ENCODE data around the gene RASEF.

The RASEF gene

GRCh38 chr9:83035143-83035542 is 27.8 kb downstream of the RASEF start:
- Mint-ChIP-seq H3K4me3 (no peak overlapping the region), H3K9me3 (no peaks in the 10 kb centered on the region), H3K36me3 (no peaks in the 10 kb centered on the region), H3K4me1 (no peaks in the 10 kb centered on the region), H3K27me3 (peaks cover 3% of the 10 kb centered on the region), H3K27ac (no peak overlapping the region)
- no peak for DNase-seq
- CTCF ChIA-PET, result no interaction called here

- Mint-ChIP-seq H3K4me1 (no peaks in the 10 kb centered on the region), H3K4me3 (no peak overlapping the region), H3K9me3 (no peaks in the 10 kb centered on the region), H3K36me3 (no peaks in the 10 kb centered on the region), H3K27ac (no peak overlapping the region), H3K27me3 (peaks cover 3% of the 10 kb centered on the region)
- CTCF ChIA-PET, result no interaction called here
- DNase-seq, result no peak
Measured at GRCh38 chr9:83034587-83034986, 28.4 kb downstream of the RASEF start.

DNA sequence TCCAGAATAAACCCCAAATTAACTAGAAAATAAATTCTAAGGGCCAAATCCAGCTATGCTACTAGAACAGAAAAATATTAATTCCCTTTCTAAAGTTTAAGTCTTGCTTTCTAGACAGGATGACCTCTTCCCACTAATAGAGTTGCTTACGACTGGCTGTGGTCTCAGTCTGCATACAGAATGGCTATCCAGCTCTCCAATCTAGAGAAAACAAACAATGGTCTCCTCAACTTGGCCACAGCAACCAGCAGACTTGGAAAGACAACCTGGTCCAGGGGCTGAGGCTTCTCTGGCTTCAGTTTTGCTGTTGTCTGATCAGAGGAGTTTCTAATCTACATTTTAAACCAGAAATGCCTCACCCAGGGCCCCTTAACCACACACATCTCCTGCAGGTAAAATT is 28.9 kb downstream of the RASEF start:
- Mint-ChIP-seq H3K36me3 (no peaks in the 10 kb centered on the region), H3K4me3 (no peak overlapping the region), H3K27ac (no peak overlapping the region), H3K9me3 (no peaks in the 10 kb centered on the region), H3K27me3 (no peaks in the 10 kb centered on the region), H3K4me1 (no peaks in the 10 kb centered on the region)
- CTCF ChIA-PET, result no interaction called here
- no peak for DNase-seq

DNA sequence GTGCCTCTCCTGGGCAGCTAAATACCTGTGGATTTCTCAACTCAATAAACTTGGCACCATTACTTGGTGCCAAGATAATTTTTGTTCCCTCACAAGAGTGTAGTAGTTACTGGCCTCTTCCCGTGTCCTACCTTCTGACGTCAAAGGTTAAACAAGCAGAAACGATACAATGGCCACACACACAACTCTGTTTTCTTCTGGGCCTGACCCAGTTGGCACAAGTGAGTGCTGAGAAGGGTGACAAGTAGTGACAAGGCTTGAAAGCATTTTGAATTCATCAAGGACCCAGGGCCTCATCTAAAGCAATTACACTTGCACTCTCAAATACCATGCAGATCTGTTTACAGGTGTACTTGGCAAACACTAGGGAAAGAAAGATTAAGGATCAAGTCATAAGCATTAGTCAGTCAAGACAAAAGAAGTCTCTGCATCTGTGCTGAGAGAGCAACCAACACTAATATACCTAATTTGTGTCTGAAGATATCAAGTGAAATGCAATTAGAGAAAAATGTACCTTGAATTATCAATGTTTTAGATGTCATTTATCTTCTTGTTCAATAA is 30.8 kb downstream of the RASEF start:
- DNase-seq, result no peak
- H3K27me3 Mint-ChIP-seq, result no peaks in the 10 kb centered on the region
- CTCF ChIA-PET, result no interaction called here

GRCh38 chr9:83030391-83031107 is 32.4 kb downstream of the RASEF start:
- Mint-ChIP-seq H3K4me1 (no peaks in the 10 kb centered on the region), H3K9me3 (no peaks in the 10 kb centered on the region)
- CTCF ChIA-PET, result no interaction called here

More for the DNA sequence above, 30.8 kb downstream of the RASEF start:
- no peak overlapping the region for H3K4me3 Mint-ChIP-seq
- no peaks in the 10 kb centered on the region for H3K9me3 Mint-ChIP-seq
- H3K27ac Mint-ChIP-seq, result no peak overlapping the region
- H3K36me3 Mint-ChIP-seq, result no peaks in the 10 kb centered on the region
- H3K4me1 Mint-ChIP-seq, result no peaks in the 10 kb centered on the region

GRCh38 chr9:83029531-83030137 is 33.3 kb downstream of the RASEF start:
- H3K4me3 Mint-ChIP-seq, result no peak overlapping the region
- no peaks in the 10 kb centered on the region for H3K9me3 Mint-ChIP-seq
- no peak overlapping the region for H3K27ac Mint-ChIP-seq
- no peaks in the 10 kb centered on the region for H3K4me1 Mint-ChIP-seq
- no peaks in the 10 kb centered on the region for H3K36me3 Mint-ChIP-seq
- no peak for DNase-seq
- CTCF ChIA-PET, result no interaction called here
- no peaks in the 10 kb centered on the region for H3K27me3 Mint-ChIP-seq

More at GRCh38 chr9:83030391-83031107, 32.4 kb downstream of the RASEF start:
- Mint-ChIP-seq H3K36me3 (no peaks in the 10 kb centered on the region), H3K27ac (no peak overlapping the region), H3K27me3 (no peaks in the 10 kb centered on the region), H3K4me3 (no peak overlapping the region)
- DNase-seq, result no peak

GRCh38 chr9:83027153-83027891 is 35.6 kb downstream of the RASEF start:
- H3K36me3 Mint-ChIP-seq, result no peaks in the 10 kb centered on the region
- H3K27ac Mint-ChIP-seq, result no peak overlapping the region
- no peak for DNase-seq
- H3K9me3 Mint-ChIP-seq, result no peaks in the 10 kb centered on the region
- CTCF ChIA-PET, result no interaction called here
- H3K4me3 Mint-ChIP-seq, result no peak overlapping the region
- H3K27me3 Mint-ChIP-seq, result peaks cover 3% of the 10 kb centered on the region
- no peaks in the 10 kb centered on the region for H3K4me1 Mint-ChIP-seq

DNA sequence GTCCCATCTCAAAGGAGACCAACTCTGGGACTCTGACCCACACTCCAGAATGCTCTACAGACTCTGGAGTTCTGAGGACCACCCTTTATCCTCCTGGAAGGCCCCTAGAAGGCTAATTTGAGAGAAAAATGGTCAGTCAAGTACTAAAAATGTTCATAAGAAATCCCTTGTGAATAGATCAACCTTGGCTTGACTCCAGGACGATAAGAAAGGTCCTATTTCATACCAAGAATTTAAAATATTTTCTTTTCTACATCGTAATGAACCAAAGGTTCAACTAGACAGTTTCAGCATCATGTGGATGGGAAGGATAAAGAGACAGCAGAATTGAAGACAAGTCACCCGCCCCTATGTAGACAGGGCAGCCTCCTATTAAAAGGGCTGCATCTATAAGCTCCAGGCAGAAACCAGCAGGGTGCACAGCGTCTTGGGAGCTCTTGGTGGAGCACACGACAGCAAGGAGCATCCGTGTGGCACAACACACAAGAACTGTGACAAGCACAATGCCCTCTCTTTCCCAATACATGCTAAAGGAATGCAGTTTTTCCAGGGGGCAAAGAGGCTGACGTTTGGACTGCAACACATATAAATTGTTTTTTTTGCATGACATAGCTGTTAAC is 38.3 kb downstream of the RASEF start:
- Mint-ChIP-seq H3K27ac (no peak overlapping the region), H3K4me1 (no peaks in the 10 kb centered on the region), H3K36me3 (no peaks in the 10 kb centered on the region), H3K9me3 (no peaks in the 10 kb centered on the region), H3K4me3 (no peak overlapping the region), H3K27me3 (peaks cover 7% of the 10 kb centered on the region)
- CTCF ChIA-PET, result no interaction called here
- no peak for DNase-seq

DNA sequence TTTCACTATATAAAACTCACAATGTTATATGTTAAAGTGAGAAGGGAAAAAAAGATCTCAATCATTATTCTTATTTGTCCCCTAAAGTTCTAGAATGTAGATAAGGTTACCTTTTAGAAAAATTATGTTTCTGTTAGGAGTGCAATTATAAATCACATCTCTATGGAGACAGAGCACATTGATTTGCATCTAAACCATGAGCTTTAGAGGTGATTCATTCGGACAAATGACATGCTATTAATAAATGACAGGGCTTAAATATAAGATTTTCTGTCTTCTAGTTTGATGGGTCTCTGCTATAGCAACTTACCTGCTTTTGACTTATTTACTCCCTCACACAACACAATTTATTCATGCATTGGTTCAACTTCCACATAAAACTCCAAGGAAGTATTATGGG is 39.8 kb downstream of the RASEF start:
- Mint-ChIP-seq H3K9me3 (no peaks in the 10 kb centered on the region), H3K27ac (no peak overlapping the region), H3K36me3 (no peaks in the 10 kb centered on the region), H3K27me3 (peaks cover 7% of the 10 kb centered on the region), H3K4me3 (no peak overlapping the region), H3K4me1 (no peaks in the 10 kb centered on the region)
- CTCF ChIA-PET, result no interaction called here
- no peak for DNase-seq

DNA sequence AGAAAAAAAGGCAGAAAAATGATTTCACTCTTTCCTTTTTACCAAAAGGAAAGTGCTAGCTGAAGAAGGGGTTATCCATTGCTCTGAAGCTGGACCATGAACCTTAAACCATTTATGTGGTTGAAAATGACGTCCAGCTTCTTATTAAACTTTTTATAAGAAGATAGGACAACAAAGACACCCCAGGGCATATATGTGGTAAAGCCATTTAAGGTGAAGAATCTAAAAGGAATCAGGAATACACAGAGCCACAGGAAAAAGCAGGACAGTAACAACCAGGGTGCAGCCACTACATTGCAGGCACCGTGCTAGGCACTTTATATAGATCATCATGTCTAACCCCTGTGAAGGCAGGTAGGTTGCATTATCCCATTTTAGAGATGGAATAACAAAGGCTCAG is 42.1 kb downstream of the RASEF start:
- Mint-ChIP-seq H3K4me1 (peaks cover 7% of the 10 kb centered on the region), H3K27ac (no peak overlapping the region), H3K9me3 (peaks cover 2% of the 10 kb centered on the region), H3K27me3 (peaks cover 7% of the 10 kb centered on the region), H3K4me3 (no peak overlapping the region), H3K36me3 (no peaks in the 10 kb centered on the region)
- DNase-seq, result no peak
- CTCF ChIA-PET, result no interaction called here

DNA sequence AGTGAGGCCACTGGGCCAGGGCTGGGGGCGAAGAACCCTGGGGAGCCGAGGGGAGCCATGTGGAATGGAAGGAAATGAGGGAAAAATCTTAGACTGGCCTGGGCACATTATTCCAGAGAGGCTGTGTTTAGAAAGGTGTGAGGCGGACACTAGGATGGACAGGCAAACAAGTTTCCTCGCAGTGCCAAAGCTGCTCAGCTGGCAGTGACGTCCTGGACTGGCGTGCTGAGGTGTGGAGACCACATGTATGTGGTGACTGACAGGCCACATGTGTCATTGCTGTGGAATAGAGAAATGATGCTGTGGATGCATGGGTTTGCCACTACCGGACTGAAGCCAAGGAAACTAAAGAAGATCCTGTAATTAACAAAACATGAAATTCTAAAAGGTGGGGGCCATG is 42.6 kb downstream of the RASEF start:
- Mint-ChIP-seq H3K27ac (no peak overlapping the region), H3K27me3 (peaks cover 7% of the 10 kb centered on the region), H3K4me3 (no peak overlapping the region), H3K9me3 (peaks cover 2% of the 10 kb centered on the region), H3K36me3 (no peaks in the 10 kb centered on the region), H3K4me1 (peaks cover 13% of the 10 kb centered on the region)
- CTCF ChIA-PET, result no interaction called here
- DNase-seq, result no peak

DNA sequence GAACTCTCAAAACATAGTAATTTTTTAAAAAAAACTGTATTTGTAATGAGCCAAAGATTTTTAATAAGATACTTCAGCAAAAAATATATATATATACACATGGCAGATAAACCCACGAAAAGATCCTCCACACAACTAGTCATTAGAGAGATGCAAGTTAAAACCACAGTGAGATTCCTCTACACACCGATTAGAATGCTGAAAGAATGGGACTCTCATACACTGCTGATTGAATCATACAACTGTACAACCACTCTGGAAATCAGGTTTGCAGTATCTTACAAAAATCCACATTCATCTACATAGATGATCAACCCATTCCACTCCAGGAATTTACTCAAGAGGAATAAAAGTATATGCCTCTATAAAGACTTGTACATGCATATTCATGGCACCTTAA is 43.7 kb downstream of the RASEF start:
- no peak overlapping the region for H3K4me3 Mint-ChIP-seq
- no peak for DNase-seq
- H3K27me3 Mint-ChIP-seq, result peaks cover 7% of the 10 kb centered on the region
- CTCF ChIA-PET, result no interaction called here
- peaks cover 18% of the 10 kb centered on the region for H3K4me1 Mint-ChIP-seq
- H3K27ac Mint-ChIP-seq, result no peak overlapping the region
- peaks cover 2% of the 10 kb centered on the region for H3K9me3 Mint-ChIP-seq
- H3K36me3 Mint-ChIP-seq, result no peaks in the 10 kb centered on the region

GRCh38 chr9:83015897-83016296 is 47.0 kb downstream of the RASEF start:
- no peak overlapping the region for H3K4me3 Mint-ChIP-seq
- peaks cover 41% of the 10 kb centered on the region for H3K4me1 Mint-ChIP-seq
- H3K36me3 Mint-ChIP-seq, result no peaks in the 10 kb centered on the region
- no peak for DNase-seq
- CTCF ChIA-PET, result no interaction called here
- H3K27me3 Mint-ChIP-seq, result peaks cover 4% of the 10 kb centered on the region
- H3K27ac Mint-ChIP-seq, result no peak overlapping the region
- H3K9me3 Mint-ChIP-seq, result peaks cover 2% of the 10 kb centered on the region

- H3K27ac Mint-ChIP-seq, result no peak overlapping the region
- no peaks in the 10 kb centered on the region for H3K27me3 Mint-ChIP-seq
- H3K4me3 Mint-ChIP-seq, result no peak overlapping the region
- DNase-seq, result no peak
- H3K4me1 Mint-ChIP-seq, result peaks cover 41% of the 10 kb centered on the region
- CTCF ChIA-PET, result no interaction called here
- H3K36me3 Mint-ChIP-seq, result no peaks in the 10 kb centered on the region
- H3K9me3 Mint-ChIP-seq, result peaks cover 2% of the 10 kb centered on the region
Measured at GRCh38 chr9:83013867-83014605, 48.9 kb downstream of the RASEF start.
